ENCODE results near the gene CLP1. TPM values are rescaled to one million over a fixed set of nuclear protein-coding genes. Genes with fewer than 3 reads are reported as not detected.

CLP1 gene
- total RNA-seq, 1 donor from 2014 or later = 13.1 TPM

- peak; percentile 35 for TF ChIP-seq CTCF (conservative IDR thresholded peaks at IDR 0.05; ENCODE audit: low read depth, low read length)
- no peak overlapping the region for H3K4me3 ChIP-seq (ENCODE audit: low read depth, low read length)
- DNase-seq (ENCODE audit: low read depth) = no peak
These were observed 38.2 kb upstream of the CLP1 start for GRCh38 chr11:57619331-57619730.

GRCh38 chr11:57620467-57620866 lies 37.1 kb upstream of the CLP1 start:
- DNase-seq (ENCODE audit: low read depth) = no peak
- TF ChIP-seq CTCF (conservative IDR thresholded peaks at IDR 0.05; ENCODE audit: low read depth, low read length) = no peak
- H3K4me3 ChIP-seq (ENCODE audit: low read depth, low read length) = no peak overlapping the region

- no peak for TF ChIP-seq CTCF (conservative IDR thresholded peaks at IDR 0.05; ENCODE audit: low read depth, low read length)
- no peak overlapping the region for H3K4me3 ChIP-seq (ENCODE audit: low read depth, low read length)
- no peak for DNase-seq (ENCODE audit: low read depth)
These were observed 35.3 kb upstream of the CLP1 start for GRCh38 chr11:57622263-57622662.

GRCh38 chr11:57624864-57625263 lies 32.7 kb upstream of the CLP1 start:
- H3K4me3 ChIP-seq (ENCODE audit: low read depth, low read length) = no peak overlapping the region
- no peak for TF ChIP-seq CTCF (conservative IDR thresholded peaks at IDR 0.05; ENCODE audit: low read depth, low read length)
- no peak for DNase-seq (ENCODE audit: low read depth)

GRCh38 chr11:57626895-57627294 lies 30.7 kb upstream of the CLP1 start:
- no peak for TF ChIP-seq CTCF (conservative IDR thresholded peaks at IDR 0.05; ENCODE audit: low read depth, low read length)
- H3K4me3 ChIP-seq (ENCODE audit: low read depth, low read length) = no peak overlapping the region
- DNase-seq (ENCODE audit: low read depth) = no peak

- no peak for DNase-seq (ENCODE audit: low read depth)
- no peak overlapping the region for H3K4me3 ChIP-seq (ENCODE audit: low read depth, low read length)
- no peak for TF ChIP-seq CTCF (conservative IDR thresholded peaks at IDR 0.05; ENCODE audit: low read depth, low read length)
These were observed 27.4 kb upstream of the CLP1 start for GRCh38 chr11:57630171-57630570.

- no peak for TF ChIP-seq CTCF (conservative IDR thresholded peaks at IDR 0.05; ENCODE audit: low read depth, low read length)
- no peak for DNase-seq (ENCODE audit: low read depth)
- no peak overlapping the region for H3K4me3 ChIP-seq (ENCODE audit: low read depth, low read length)
These were observed 25.4 kb upstream of the CLP1 start for GRCh38 chr11:57632116-57632515.

Measured in epithelial cell of proximal tubule (primary cell).